Ovary (tissue), 3 donors: Measurements from ENCODE around the gene EHMT1.

ENCODE experiments used
- EP300 ChIP-seq: sonication (generic); formaldehyde crosslinking; IDR thresholded peaks from one replicate; pipeline ENCODE4 v1.6.1; 2017; ENCODE audit warnings: antibody characterized with exemption
- POLR2A ChIP-seq: fragments of 450-650 bp; IDR thresholded peaks from one replicate; pipeline ENCODE4 v1.6.1; 2017; ENCODE audit warnings: antibody characterized with exemption, mild to moderate bottlenecking, moderate library complexity
- TF ChIP-seq, protein P1 (sequence below), 3 donors: fragments of 450-650 bp in 2 of 3; fragments of 200-600 bp in 1 of 3; IDR thresholded peaks; one replicate each; pipeline versions ENCODE4 v1.5.1 to v1.8.0; 2016 to 2022; ENCODE audit warnings: antibody characterized with exemption in 3 of 3, mild to moderate bottlenecking in 1 of 3
- donor health status: DM: no; HTN: no; CAD: no.

DNA sequence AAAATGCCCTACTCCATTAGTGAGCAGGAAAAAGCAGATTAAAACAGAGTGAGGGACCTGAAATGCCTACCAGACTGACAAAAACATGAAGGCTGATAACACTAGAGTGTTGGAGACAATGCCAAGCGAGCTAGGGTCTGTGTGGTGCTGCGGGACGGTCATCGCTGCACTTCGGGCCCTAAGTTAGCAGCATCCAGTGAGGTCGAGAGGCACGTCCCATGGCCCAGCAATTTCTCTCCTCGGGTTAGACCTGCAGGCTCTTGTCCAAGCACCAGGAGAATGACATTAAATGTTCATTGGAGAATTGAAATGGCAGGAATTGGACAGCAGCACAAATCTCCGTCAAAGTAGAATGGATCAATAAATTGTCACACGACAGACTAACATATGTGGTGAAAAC lies 253.5 kb downstream of the EHMT1 start:
- TF ChIP-seq POLR2A (no peak), EP300 (no peak)
- TF ChIP-seq, protein P1, sequence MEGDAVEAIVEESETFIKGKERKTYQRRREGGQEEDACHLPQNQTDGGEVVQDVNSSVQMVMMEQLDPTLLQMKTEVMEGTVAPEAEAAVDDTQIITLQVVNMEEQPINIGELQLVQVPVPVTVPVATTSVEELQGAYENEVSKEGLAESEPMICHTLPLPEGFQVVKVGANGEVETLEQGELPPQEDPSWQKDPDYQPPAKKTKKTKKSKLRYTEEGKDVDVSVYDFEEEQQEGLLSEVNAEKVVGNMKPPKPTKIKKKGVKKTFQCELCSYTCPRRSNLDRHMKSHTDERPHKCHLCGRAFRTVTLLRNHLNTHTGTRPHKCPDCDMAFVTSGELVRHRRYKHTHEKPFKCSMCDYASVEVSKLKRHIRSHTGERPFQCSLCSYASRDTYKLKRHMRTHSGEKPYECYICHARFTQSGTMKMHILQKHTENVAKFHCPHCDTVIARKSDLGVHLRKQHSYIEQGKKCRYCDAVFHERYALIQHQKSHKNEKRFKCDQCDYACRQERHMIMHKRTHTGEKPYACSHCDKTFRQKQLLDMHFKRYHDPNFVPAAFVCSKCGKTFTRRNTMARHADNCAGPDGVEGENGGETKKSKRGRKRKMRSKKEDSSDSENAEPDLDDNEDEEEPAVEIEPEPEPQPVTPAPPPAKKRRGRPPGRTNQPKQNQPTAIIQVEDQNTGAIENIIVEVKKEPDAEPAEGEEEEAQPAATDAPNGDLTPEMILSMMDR (IDR thresholded peaks at IDR 0.05), result no peak
